K562 (cell line): ENCODE results near the gene FBLN2. TPM values are rescaled to one million over a fixed set of nuclear protein-coding genes. Genes with fewer than 3 reads are reported as not detected.

Experiments
- ATAC-seq: fragments of 200-7000 bp; cut with Tn5 transposase; 3 replicates; pipeline ENCODE4 v1.9.1; 2020; ENCODE audit warnings: moderate library complexity
- BruUV-seq: library from RNA; stranded (reverse); fragments of 400-500 nt; replicated peaks from 2 replicates; lab custom pipeline; 2021; lab: Mats Ljungman, UMichigan
- CTCF ChIA-PET: fragments of 300-600 bp; formaldehyde crosslinking; extraction: SDS; loops from one replicate; lab custom pipeline; 2021; ENCODE audit warnings: low intra/inter-chr PET ratio; lab: Yijun Ruan, JAX
- POLR2A ChIA-PET: fragments of 300-600, 350-650 bp; sonication (Branson Sonifier 250); formaldehyde crosslinking; extraction: SDS; loops from one replicate; lab custom pipeline; 2021; ENCODE audit warnings: antibody characterized with exemption, inconsistent platforms; lab: Yijun Ruan, JAX
- DNase-seq, 4 experiments: peaks; one replicate each; pipeline versions ENCODE4 v3.0.0 to v3.0.0-alpha.2; 2011 to 2018; ENCODE audit warnings: low spot score in 3 of 4, mixed read lengths in 3 of 4; ENCODE audit errors: extremely low read depth in 1 of 4
- FAIRE-seq: peaks from 2 replicates; lab custom pipeline; 2011; peaks lifted over from hg19 to GRCh38; lab: Jason Lieb, UNC
- H2AFZ ChIP-seq: 2 replicates; pipeline ENCODE4 v1.6.0; 2011; ENCODE audit warnings: low read depth, low read length, control low read depth, inconsistent platforms
- H3K27ac ChIP-seq: fragments of 200-600 bp; 3 replicates; pipeline ENCODE4 v1.8.0; 2011; ENCODE audit warnings: low read depth, mild to moderate bottlenecking, control low read depth, inconsistent platforms, low read length, moderate library complexity, mixed read lengths; ENCODE audit errors: extremely low read depth
- H3K27me3 ChIP-seq, 2 experiments: fragments of 300-600 bp in 1 of 2; 2 replicates in 1 of 2; 3 replicates in 1 of 2; pipeline versions ENCODE4 v1.6.0 to v1.8.0; 2011; ENCODE audit warnings: inconsistent platforms in 2 of 2, low read length in 2 of 2, mild to moderate bottlenecking in 1 of 2, mixed read lengths in 1 of 2, moderate library complexity in 1 of 2; ENCODE audit not compliant: control insufficient read depth in 2 of 2, insufficient read depth in 2 of 2
- H3K36me3 ChIP-seq: fragments of 300-600 bp; 3 replicates; pipeline ENCODE4 v1.8.0; 2011; ENCODE audit warnings: mild to moderate bottlenecking, low read length, inconsistent platforms; ENCODE audit not compliant: control insufficient read depth, insufficient read depth
- H3K4me1 ChIP-seq, 2 experiments: fragments of 200-600 bp in 1 of 2; replicated peaks in 1 of 2; 2 replicates in 1 of 2; 3 replicates in 1 of 2; pipeline versions ENCODE4 v1.5.1 to v1.8.0; 2011; ENCODE audit warnings: inconsistent platforms in 2 of 2, low read length in 2 of 2, mild to moderate bottlenecking in 1 of 2, mixed read lengths in 1 of 2, moderate library complexity in 1 of 2; ENCODE audit not compliant: control insufficient read depth in 2 of 2, insufficient read depth in 2 of 2
- H3K4me2 ChIP-seq: 2 replicates; pipeline ENCODE4 v1.6.1; 2011; ENCODE audit warnings: low read length, control low read depth, inconsistent platforms, mixed read lengths; ENCODE audit not compliant: insufficient read depth
- H3K4me3 ChIP-seq: fragments of 200-600 bp; sonication (generic), shearing (Covaris generic); 2 replicates; pipeline ENCODE4 v1.5.1; 2016; ENCODE audit warnings: control low read depth, inconsistent platforms
- H3K79me2 ChIP-seq: fragments of 200-600 bp; 3 replicates; pipeline ENCODE4 v1.8.0; 2011; ENCODE audit warnings: low read length, inconsistent platforms; ENCODE audit not compliant: control insufficient read depth, insufficient read depth
- H3K9ac ChIP-seq, 2 experiments: 2 replicates each; pipeline versions ENCODE4 v1.6.0 to v1.6.1; 2011; ENCODE audit warnings: low read depth in 2 of 2, low read length in 2 of 2, control low read depth in 1 of 2, inconsistent platforms in 1 of 2, mild to moderate bottlenecking in 1 of 2, mixed read lengths in 1 of 2; ENCODE audit not compliant: insufficient read depth in 1 of 2
- H3K9me1 ChIP-seq: one replicate; pipeline ENCODE4 v1.6.0; 2011; ENCODE audit warnings: inconsistent platforms, mild to moderate bottlenecking, low read length, moderate library complexity; ENCODE audit not compliant: control insufficient read depth, insufficient read depth
- H3K9me3 ChIP-seq: replicated peaks from 2 replicates; pipeline ENCODE4 v1.5.1; 2011; ENCODE audit warnings: low read depth, low read length, inconsistent platforms; ENCODE audit not compliant: control insufficient read depth, insufficient read depth
- H4K20me1 ChIP-seq: replicated peaks from 2 replicates; pipeline ENCODE4 v1.6.1; 2011; ENCODE audit warnings: low read length, inconsistent platforms, mixed read lengths; ENCODE audit not compliant: control insufficient read depth, insufficient read depth
- NELFE ChIP-seq: IDR thresholded peaks from 2 replicates; pipeline ENCODE4 v1.6.1; 2011; ENCODE audit warnings: mild to moderate bottlenecking; ENCODE audit not compliant: insufficient read depth, insufficient read length
- SAP30 ChIP-seq: fragments of 200-600 bp; sonication (generic); IDR thresholded peaks from 2 replicates; pipeline ENCODE4 v1.6.1; 2012; ENCODE audit warnings: borderline replicate concordance, low read depth, mild to moderate bottlenecking, moderate library complexity, low read length, control low read depth, inconsistent platforms; ENCODE audit not compliant: insufficient read depth, poor library complexity, severe bottlenecking
- ZNF589 ChIP-seq: fragments of 200-800 bp; sonication (Bioruptor generic); IDR thresholded peaks from 2 replicates; pipeline ENCODE4 v1.6.1; 2016; ENCODE audit warnings: low read depth, missing genetic modification characterization, missing compliant biosample characterization
- ZNF766 ChIP-seq: fragments of 200-800 bp; sonication (Bioruptor generic); conservative IDR thresholded peaks from 2 replicates; pipeline ENCODE4 v1.6.1; 2016; ENCODE audit warnings: missing genetic modification characterization, missing compliant biosample characterization
- WGBS: fragments of 100-300 bp; shearing (Covaris generic); methylation state at CpG from one replicate; pipeline ENCODE4 v1.1.6; 2016; ENCODE audit warnings: low coverage, mixed read lengths; ENCODE audit not compliant: insufficient coverage; ENCODE audit errors: missing lambda C conversion rate; 5-methylcytosine and 5-hydroxymethylcytosine counted together
- in situ Hi-C: fragments of 300-500 bp; cut with MboI; formaldehyde crosslinking; loops from 4 replicates; pipeline ENCODE4 v1.15.0; 2018; ENCODE audit warnings: inconsistent platforms, mixed read lengths
- intact Hi-C: fragments of 100-400 bp; cut with micrococcal nuclease; formaldehyde crosslinking; loops from 2 replicates; pipeline ENCODE4 v1.14.2; 2022
- polyA plus RNA-seq, 8 experiments: library from polyadenylated mRNA; depleted of rRNA in 4 of 8; stranded (reverse) in 5 of 8; unstranded in 3 of 8; fragments of >200 nt; fragmentation: Nextera tagmentation in 2 of 8; fragmentation: Illumina TruSeq in 1 of 8; extraction: Ambion mirVana in 2 of 8; extraction: Trizol in 1 of 8; gene quantifications; 2 replicates each; pipeline versions ENCODE4 v1.2.1 to v1.2.3, GENCODE V29; 2011 to 2014; ENCODE audit warnings: inconsistent platforms in 1 of 8, missing spikeins in 1 of 8
- total RNA-seq, 7 experiments: library from RNA; depleted of rRNA in 6 of 7; stranded (reverse); fragments of >200 nt in 6 of 7; fragmentation: Illumina TruSeq in 2 of 7; extraction: Trizol in 2 of 7; gene quantifications; 2 replicates each; pipeline versions ENCODE4 v1.2.1 to v1.2.3, GENCODE V29; 2011 to 2021; ENCODE audit warnings: low replicate concordance in 1 of 7
- TF ChIP-seq, protein P1 (sequence below): fragments of 250-450 bp; sonication (Bioruptor Pico); IDR thresholded peaks from 2 replicates; pipeline ENCODE4 v1.8.0; 2022; ENCODE audit warnings: moderate library complexity, mild to moderate bottlenecking, inconsistent platforms
- TF ChIP-seq, protein P2 (sequence below): fragments of 450-650 bp; IDR thresholded peaks from 2 replicates; pipeline ENCODE4 v1.6.1; 2016

Gene FBLN2
- total and polyA plus RNA-seq, 9 of the 15 experiments (the other 6 are each of a cell fraction or from before 2014, with no cell fraction given), result 0.03 to 0.10 (median 0.04) TPM; not detected in 6

GRCh38 chr3:13634615-13635014 is 85.7 kb downstream of the FBLN2 start (continued):
- TF ChIP-seq, protein P1, sequence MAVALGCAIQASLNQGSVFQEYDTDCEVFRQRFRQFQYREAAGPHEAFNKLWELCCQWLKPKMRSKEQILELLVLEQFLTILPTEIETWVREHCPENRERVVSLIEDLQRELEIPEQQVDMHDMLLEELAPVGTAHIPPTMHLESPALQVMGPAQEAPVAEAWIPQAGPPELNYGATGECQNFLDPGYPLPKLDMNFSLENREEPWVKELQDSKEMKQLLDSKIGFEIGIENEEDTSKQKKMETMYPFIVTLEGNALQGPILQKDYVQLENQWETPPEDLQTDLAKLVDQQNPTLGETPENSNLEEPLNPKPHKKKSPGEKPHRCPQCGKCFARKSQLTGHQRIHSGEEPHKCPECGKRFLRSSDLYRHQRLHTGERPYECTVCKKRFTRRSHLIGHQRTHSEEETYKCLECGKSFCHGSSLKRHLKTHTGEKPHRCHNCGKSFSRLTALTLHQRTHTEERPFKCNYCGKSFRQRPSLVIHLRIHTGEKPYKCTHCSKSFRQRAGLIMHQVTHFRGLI, result no peak
- no peak for TF ChIP-seq SAP30
- TF ChIP-seq ZNF589, result no peak
- no peak for TF ChIP-seq NELFE

DNA sequence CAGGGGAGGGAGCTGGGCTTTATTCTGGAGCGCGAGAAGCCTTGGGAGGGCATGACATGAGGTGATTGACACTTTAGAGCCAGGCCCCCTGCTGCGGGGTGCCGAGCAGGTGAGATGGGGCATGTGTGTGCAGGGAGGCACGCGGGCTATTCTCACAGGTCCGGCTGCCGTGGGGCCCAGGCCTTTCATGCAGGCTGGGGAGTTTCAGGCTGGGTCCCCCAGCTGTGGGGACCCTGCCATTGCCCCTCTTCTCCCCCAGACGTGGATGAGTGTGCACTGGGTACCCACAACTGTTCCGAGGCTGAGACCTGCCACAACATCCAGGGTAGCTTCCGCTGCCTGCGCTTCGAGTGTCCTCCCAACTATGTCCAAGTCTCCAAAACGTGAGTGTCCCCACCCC is 87.3 kb downstream of the FBLN2 start:
- peaks cover 24% of the 10 kb centered on the region for H4K20me1 ChIP-seq
- no peaks in the 10 kb centered on the region for H3K36me3 ChIP-seq
- no peaks in the 10 kb centered on the region for H3K79me2 ChIP-seq
- no peak overlapping the region for H3K4me2 ChIP-seq
- H3K9ac ChIP-seq, result no peak overlapping the region
- 5% methylated on average over 14 of the region's 14 CpGs for WGBS
- CTCF ChIA-PET, result no interaction called here
- TF ChIP-seq, protein P2, sequence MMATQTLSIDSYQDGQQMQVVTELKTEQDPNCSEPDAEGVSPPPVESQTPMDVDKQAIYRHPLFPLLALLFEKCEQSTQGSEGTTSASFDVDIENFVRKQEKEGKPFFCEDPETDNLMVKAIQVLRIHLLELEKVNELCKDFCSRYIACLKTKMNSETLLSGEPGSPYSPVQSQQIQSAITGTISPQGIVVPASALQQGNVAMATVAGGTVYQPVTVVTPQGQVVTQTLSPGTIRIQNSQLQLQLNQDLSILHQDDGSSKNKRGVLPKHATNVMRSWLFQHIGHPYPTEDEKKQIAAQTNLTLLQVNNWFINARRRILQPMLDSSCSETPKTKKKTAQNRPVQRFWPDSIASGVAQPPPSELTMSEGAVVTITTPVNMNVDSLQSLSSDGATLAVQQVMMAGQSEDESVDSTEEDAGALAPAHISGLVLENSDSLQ, result peak; percentile 6; the same call in 1 of the 2 replicates
- no peak for TF ChIP-seq ZNF766
- FAIRE-seq (no peak), ATAC-seq (no peak), DNase-seq (no peak)
- H3K9me3 ChIP-seq, result no peaks in the 10 kb centered on the region
- peaks cover 0 to 19% of the 10 kb centered on the region in 2 experiments; a peak in 1 of 5 replicates for H3K4me1 ChIP-seq
- BruUV-seq, result no TSS peak
- no peak overlapping the region for H2AFZ ChIP-seq
- H3K27me3 ChIP-seq, result peaks cover 64 to 98% of the 10 kb centered on the region in 2 experiments
- intact Hi-C loops (no loop called here), in situ Hi-C loops (no loop called here)
- H3K9me1 ChIP-seq, result no peaks in the 10 kb centered on the region
- POLR2A ChIA-PET, result no interaction called here
- no peak overlapping the region for H3K4me3 ChIP-seq
- no peak overlapping the region for H3K27ac ChIP-seq
